DOHH2 (cell line): Measurements from ENCODE around the gene PDE6B.
"Not testable (repeated sequence)": the region's sequence is repeated elsewhere in the genome, so short reads cannot be mapped to it uniquely, and the experiment has no call there.

Experiments
- H3F3A ChIP-seq: fragments of 200-600 bp; sonication (generic), shearing (Covaris generic); 2 replicates; pipeline ENCODE4 v1.6.0; 2016; ENCODE audit warnings: antibody characterized with exemption, mild to moderate bottlenecking; ENCODE audit not compliant: control insufficient read depth, insufficient read depth
- H3K27ac ChIP-seq: fragments of 200-600 bp; sonication (generic); 2 replicates; pipeline ENCODE4 v1.5.1; 2014; ENCODE audit warnings: low read depth, mild to moderate bottlenecking, low read length, moderate library complexity
- H3K27me3 ChIP-seq: fragments of 200-600 bp; sonication (generic); 2 replicates; pipeline ENCODE4 v1.6.1; 2014; ENCODE audit warnings: mild to moderate bottlenecking, low read length, mixed read lengths; ENCODE audit not compliant: control insufficient read depth
- H3K36me3 ChIP-seq: fragments of 200-600 bp; sonication (generic); 2 replicates; pipeline ENCODE4 v1.6.1; 2014; ENCODE audit warnings: mild to moderate bottlenecking, low read length, moderate library complexity, mixed read lengths; ENCODE audit not compliant: control insufficient read depth
- H3K4me1 ChIP-seq: fragments of 200-600 bp; sonication (generic); 2 replicates; pipeline ENCODE4 v1.6.1; 2014; ENCODE audit warnings: mild to moderate bottlenecking, low read length, mixed read lengths; ENCODE audit not compliant: control insufficient read depth
- H3K4me2 ChIP-seq: fragments of 200-600 bp; sonication (generic); 2 replicates; pipeline ENCODE4 v1.6.0; 2014; ENCODE audit warnings: mild to moderate bottlenecking, low read length, moderate library complexity
- H3K4me3 ChIP-seq: fragments of 200-600 bp; sonication (generic); 2 replicates; pipeline ENCODE4 v1.5.1; 2014; ENCODE audit warnings: mild to moderate bottlenecking, low read length, mixed read lengths
- H3K79me2 ChIP-seq: fragments of 200-600 bp; sonication (generic); 2 replicates; pipeline ENCODE4 v1.6.1; 2014; ENCODE audit warnings: mild to moderate bottlenecking, low read length, mixed read lengths; ENCODE audit not compliant: control insufficient read depth
- H3K9me2 ChIP-seq: fragments of 200-600 bp; sonication (generic); replicated peaks from 2 replicates; pipeline ENCODE4 v1.6.1; 2014; ENCODE audit warnings: mild to moderate bottlenecking, low read length, mixed read lengths; ENCODE audit not compliant: control insufficient read depth
- H3K9me3 ChIP-seq: fragments of 200-600 bp; sonication (generic); 2 replicates; pipeline ENCODE4 v1.6.1; 2014; ENCODE audit warnings: antibody characterized with exemption, low read length, mixed read lengths; ENCODE audit not compliant: control insufficient read depth, insufficient read depth
- H4K20me1 ChIP-seq: fragments of 200-600 bp; sonication (generic); 2 replicates; pipeline ENCODE4 v1.6.0; 2014; ENCODE audit warnings: low read depth, mild to moderate bottlenecking, antibody characterized with exemption, low read length, moderate library complexity; ENCODE audit not compliant: control insufficient read depth, insufficient read depth
- EZH2phosphoT487 ChIP-seq: fragments of 200-600 bp; sonication (generic); IDR thresholded peaks from 2 replicates; pipeline ENCODE4 v1.6.1; 2017; ENCODE audit warnings: borderline replicate concordance, mild to moderate bottlenecking, antibody characterized with exemption, low read length, moderate library complexity, mixed read lengths
- TF ChIP-seq, protein P1 (sequence below): fragments of 200-600 bp; sonication (generic); IDR thresholded peaks from one replicate; pipeline ENCODE4 v1.5.1; 2014; ENCODE audit warnings: antibody characterized with exemption, mild to moderate bottlenecking, low read depth, low read length; ENCODE audit not compliant: poor library complexity, severe bottlenecking

Gene PDE6B

DNA sequence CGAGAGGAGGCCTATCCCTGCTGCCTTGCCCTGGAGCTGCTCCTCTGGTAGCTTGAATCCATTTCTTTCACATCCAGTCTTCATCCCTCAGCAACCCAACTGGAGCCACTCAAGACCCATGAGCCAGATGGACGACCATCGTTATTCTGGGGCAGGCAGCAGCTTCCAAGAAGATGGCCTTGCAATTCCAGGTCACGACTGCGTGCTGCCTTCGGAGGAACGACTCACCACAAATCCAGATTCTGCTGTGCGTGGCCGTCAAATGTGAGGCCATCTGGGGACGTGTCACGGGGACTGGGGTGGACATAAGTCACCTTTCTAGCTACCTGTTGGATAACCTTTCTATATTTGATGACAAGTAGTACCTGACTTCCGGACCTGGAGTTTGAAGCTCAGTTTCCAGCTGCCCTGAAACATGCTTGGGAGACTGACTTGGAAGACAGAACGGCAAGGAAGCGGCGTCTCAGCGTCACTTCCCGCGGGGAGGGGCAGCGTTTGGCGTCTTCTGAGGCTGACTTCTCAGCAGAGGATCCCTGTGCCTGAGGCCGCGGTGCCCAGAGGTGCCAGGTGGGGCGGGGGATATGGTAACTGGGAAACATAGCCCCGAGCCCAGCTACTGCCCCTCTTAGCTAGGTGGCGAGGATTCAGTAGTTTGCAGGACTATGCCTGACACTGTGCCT, 37.6 kb upstream of the PDE6B start:
- no peaks in the 10 kb centered on the region for H3K27me3 ChIP-seq
- H3K4me1 ChIP-seq: no peaks in the 10 kb centered on the region
- no peak overlapping the region for H3K4me2 ChIP-seq
- H3K9me2 ChIP-seq: no peaks in the 10 kb centered on the region
- H3F3A ChIP-seq: no peaks in the 10 kb centered on the region
- H3K4me3 ChIP-seq: no peak overlapping the region
- no peaks in the 10 kb centered on the region for H3K9me3 ChIP-seq
- TF ChIP-seq EZH2phosphoT487: no peak
- no peaks in the 10 kb centered on the region for H3K36me3 ChIP-seq
- no peaks in the 10 kb centered on the region for H4K20me1 ChIP-seq
- no peaks in the 10 kb centered on the region for H3K79me2 ChIP-seq
- no peak overlapping the region for H3K27ac ChIP-seq

DNA sequence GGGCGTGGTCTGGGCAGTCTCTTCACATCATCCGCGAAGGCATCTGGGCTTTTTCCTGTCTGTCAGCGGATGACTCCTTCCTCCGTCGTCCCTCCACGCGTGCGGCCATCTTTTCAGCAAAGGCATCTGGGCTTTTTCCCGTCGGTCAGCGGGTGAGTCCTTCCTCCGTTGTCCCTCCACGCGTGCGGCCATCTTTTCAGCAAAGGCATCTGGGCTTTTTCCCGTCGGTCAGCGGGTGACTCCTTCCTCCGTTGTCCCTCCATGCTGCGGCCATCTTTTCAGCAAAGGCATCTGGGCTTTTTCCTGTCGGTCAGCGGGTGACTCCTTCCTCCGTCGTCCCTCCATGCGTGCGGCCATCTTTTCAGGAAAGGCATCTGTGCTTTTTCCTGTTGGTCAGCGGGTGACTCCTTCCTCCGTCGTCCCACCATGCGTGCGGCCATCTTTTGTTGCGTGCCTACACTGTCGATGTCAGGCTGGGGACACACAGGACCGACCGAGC, 37.0 kb upstream of the PDE6B start:
- TF ChIP-seq, protein P1, sequence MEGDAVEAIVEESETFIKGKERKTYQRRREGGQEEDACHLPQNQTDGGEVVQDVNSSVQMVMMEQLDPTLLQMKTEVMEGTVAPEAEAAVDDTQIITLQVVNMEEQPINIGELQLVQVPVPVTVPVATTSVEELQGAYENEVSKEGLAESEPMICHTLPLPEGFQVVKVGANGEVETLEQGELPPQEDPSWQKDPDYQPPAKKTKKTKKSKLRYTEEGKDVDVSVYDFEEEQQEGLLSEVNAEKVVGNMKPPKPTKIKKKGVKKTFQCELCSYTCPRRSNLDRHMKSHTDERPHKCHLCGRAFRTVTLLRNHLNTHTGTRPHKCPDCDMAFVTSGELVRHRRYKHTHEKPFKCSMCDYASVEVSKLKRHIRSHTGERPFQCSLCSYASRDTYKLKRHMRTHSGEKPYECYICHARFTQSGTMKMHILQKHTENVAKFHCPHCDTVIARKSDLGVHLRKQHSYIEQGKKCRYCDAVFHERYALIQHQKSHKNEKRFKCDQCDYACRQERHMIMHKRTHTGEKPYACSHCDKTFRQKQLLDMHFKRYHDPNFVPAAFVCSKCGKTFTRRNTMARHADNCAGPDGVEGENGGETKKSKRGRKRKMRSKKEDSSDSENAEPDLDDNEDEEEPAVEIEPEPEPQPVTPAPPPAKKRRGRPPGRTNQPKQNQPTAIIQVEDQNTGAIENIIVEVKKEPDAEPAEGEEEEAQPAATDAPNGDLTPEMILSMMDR: no peak
- TF ChIP-seq EZH2phosphoT487: no peak
- Histone ChIP-seq H3K4me3 (no peak overlapping the region), H3K9me3 (no peaks in the 10 kb centered on the region), H3K4me1 (no peaks in the 10 kb centered on the region), H3F3A (no peaks in the 10 kb centered on the region), H3K79me2 (no peaks in the 10 kb centered on the region), H3K27me3 (no peaks in the 10 kb centered on the region), H3K27ac (no peak overlapping the region), H3K4me2 (no peak overlapping the region), H4K20me1 (no peaks in the 10 kb centered on the region), H3K36me3 (no peaks in the 10 kb centered on the region), H3K9me2 (no peaks in the 10 kb centered on the region)

- Histone ChIP-seq H3F3A (no peaks in the 10 kb centered on the region), H4K20me1 (no peaks in the 10 kb centered on the region), H3K36me3 (no peaks in the 10 kb centered on the region), H3K4me3 (no peak overlapping the region), H3K4me2 (no peak overlapping the region), H3K27me3 (no peaks in the 10 kb centered on the region), H3K4me1 (no peaks in the 10 kb centered on the region), H3K9me3 (0 out of 2 replicates have a peak, but pooled peaks cover 3% of the 10 kb centered on the region), H3K9me2 (no peaks in the 10 kb centered on the region), H3K27ac (no peak overlapping the region), H3K79me2 (no peaks in the 10 kb centered on the region)
- TF ChIP-seq EZH2phosphoT487: no peak
- TF ChIP-seq, protein P1: no peak
These were observed 36.0 kb upstream of the PDE6B start for GRCh38 chr4:589219-589963.

DNA sequence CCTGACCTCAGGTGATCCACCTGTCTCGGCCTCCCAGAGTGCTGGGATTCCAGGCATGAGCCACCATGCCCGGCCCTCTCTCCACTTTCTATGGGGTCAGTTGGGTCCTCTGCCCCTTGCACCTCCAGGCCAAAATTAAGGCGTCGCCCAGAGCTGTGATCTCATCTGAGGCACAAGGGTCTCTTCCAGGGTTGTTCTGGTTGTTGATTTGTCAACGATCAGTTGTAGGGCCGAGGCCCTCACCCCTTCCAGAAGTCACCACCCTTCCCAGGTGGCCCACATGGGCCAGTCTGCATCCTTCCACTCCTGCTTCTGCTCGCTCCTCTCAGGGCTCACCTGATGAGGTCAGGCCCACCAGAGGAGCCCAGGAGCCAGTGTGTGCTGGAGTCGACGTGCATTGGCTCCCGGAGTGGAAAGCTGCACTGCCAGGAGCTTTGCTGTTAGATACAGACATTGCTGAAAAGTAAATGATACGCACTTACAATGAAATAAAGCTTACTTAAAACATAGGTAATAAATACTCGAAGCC, 35.0 kb upstream of the PDE6B start:
- Histone ChIP-seq H3K27ac (no peak overlapping the region), H3K4me2 (no peak overlapping the region), H3K9me3 (0 out of 2 replicates have a peak, but pooled peaks cover 3% of the 10 kb centered on the region), H3K27me3 (no peaks in the 10 kb centered on the region), H3K4me1 (no peaks in the 10 kb centered on the region), H3K79me2 (no peaks in the 10 kb centered on the region), H4K20me1 (no peaks in the 10 kb centered on the region), H3K36me3 (no peaks in the 10 kb centered on the region), H3K9me2 (no peaks in the 10 kb centered on the region), H3F3A (no peaks in the 10 kb centered on the region), H3K4me3 (no peak overlapping the region)
- no peak for TF ChIP-seq EZH2phosphoT487
- TF ChIP-seq, protein P1: no peak

GRCh38 chr4:592178-592577, 33.2 kb upstream of the PDE6B start:
- H3K4me1 ChIP-seq, H3K36me3 ChIP-seq, H3K4me2 ChIP-seq, H3K9me2 ChIP-seq, H3F3A ChIP-seq, H3K4me3 ChIP-seq, H3K9me3 ChIP-seq, H3K27ac ChIP-seq, H3K79me2 ChIP-seq, H3K27me3 ChIP-seq, H4K20me1 ChIP-seq: not testable (repeated sequence)
